Mesodermal cell (in vitro differentiated cells): ENCODE measurements around the gene MAP1LC3B2.
A peak's percentile ranks its signal among the peaks of the same experiment; 100 is the strongest.

Experiments
- H3K27ac ChIP-seq: 2 replicates; pipeline ENCODE4 v1.7.0; 2013; ENCODE audit warnings: mild to moderate bottlenecking, low read depth, low read length, moderate library complexity; ENCODE audit not compliant: severe bottlenecking
- H3K36me3 ChIP-seq: 2 replicates; pipeline ENCODE4 v1.7.1; 2013; ENCODE audit warnings: mild to moderate bottlenecking, low read length, moderate library complexity; ENCODE audit not compliant: control insufficient read depth, insufficient read depth
- H3K4me1 ChIP-seq: one replicate; pipeline ENCODE4 v1.7.1; 2013; ENCODE audit warnings: mild to moderate bottlenecking, low read length; ENCODE audit not compliant: insufficient read depth, control insufficient read depth, poor library complexity, severe bottlenecking
- H3K4me3 ChIP-seq: 2 replicates; pipeline ENCODE4 v1.7.0; 2013; ENCODE audit warnings: low read length, control low read depth, mild to moderate bottlenecking; ENCODE audit not compliant: insufficient read depth, poor library complexity, severe bottlenecking; ENCODE audit errors: extremely low read depth
- H3K9me3 ChIP-seq: 2 replicates; pipeline ENCODE4 v1.7.1; 2013; ENCODE audit warnings: mild to moderate bottlenecking, low read length, moderate library complexity; ENCODE audit not compliant: control insufficient read depth
- WGBS, 2 experiments: methylation state at CpG; one replicate each; pipeline ENCODE4 v1.1.5; 2013; ENCODE audit warnings: missing lambda C conversion rate in 2 of 2; ENCODE audit not compliant: insufficient coverage in 2 of 2; 5-methylcytosine and 5-hydroxymethylcytosine counted together

The MAP1LC3B2 gene

DNA sequence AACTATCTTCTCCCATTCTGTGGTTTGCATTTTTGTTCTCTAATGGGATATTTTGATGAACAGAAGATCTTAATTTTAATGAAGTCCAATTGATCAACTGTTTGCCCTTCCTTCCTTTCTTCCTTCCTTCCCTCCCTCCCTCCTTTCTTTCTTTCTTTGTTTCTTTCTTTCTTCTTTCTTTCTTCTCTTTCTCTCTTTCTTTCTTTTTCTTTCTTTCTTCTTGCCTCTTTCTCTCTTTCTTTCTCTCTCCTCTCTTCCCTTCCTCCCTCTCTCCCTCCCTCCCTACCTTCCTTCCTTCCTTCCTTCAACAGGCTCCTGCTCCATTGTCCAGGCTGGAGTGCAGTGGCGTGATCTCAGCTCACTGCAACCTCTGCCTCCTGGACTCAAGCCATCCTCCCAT, 18.9 kb downstream of the MAP1LC3B2 start:
- Histone ChIP-seq H3K4me3 (no peak overlapping the region), H3K9me3 (no peaks in the 10 kb centered on the region), H3K36me3 (no peaks in the 10 kb centered on the region), H3K4me1 (no peaks in the 10 kb centered on the region), H3K27ac (no peak overlapping the region)
- 100% methylated on average over 1 of the region's 1 CpG; no CpG with 5 or more reads in 1 of the 2 experiments for WGBS, 2 experiments

DNA sequence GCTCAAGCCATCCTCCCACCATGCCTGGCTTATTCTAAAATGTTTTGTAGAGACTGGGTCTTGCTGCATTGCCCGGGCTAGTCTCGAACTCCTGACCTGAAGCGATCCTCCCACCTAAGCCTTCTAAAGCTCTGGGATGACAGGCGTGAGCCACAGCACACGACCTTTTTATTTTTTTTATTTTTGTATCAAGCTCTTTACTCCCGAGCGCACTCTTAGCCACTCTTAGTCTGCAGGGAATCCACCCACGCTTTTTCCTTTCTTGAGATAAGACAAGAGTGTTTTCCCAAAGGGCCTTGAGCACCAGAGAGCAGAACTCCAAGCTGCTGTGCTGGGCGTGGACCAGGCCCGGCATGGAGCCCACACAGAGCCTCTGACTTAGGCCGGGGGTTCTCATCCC, 23.4 kb downstream of the MAP1LC3B2 start:
- WGBS, 2 experiments = 73 to 88% methylated on average over 11 of the region's 11 CpGs
- Histone ChIP-seq H3K9me3 (peaks cover 6% of the 10 kb centered on the region), H3K4me3 (no peak overlapping the region), H3K36me3 (no peaks in the 10 kb centered on the region), H3K4me1 (no peaks in the 10 kb centered on the region), H3K27ac (no peak overlapping the region)

DNA sequence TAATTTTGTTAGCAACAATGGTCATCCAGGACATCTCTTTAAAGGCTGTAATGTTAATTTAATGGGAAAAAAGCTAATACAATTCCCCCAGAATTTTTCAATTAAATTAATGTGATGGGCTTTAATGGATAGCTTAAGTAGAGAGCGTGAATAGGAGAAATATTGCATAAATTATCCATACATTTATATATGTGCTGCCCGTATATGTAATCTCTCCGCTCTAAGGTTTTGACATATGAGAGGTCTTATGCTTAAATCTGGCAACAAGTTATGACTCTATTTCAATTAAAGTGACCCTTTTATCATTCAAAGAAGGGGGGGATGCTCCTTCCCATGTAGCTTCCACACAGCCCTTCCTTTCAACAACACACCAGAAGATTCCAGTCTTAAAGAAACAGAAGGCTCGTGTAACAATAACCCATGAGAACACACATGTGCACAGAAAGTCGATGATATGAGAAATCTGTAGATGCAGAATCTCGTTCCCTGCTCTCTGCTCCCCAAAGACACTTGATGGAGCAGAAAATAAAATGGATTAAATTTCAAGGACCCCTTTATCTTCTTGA, 24.0 kb downstream of the MAP1LC3B2 start:
- Histone ChIP-seq H3K36me3 (no peaks in the 10 kb centered on the region), H3K4me3 (no peak overlapping the region), H3K9me3 (peaks cover 6% of the 10 kb centered on the region), H3K4me1 (no peaks in the 10 kb centered on the region), H3K27ac (no peak overlapping the region)
- WGBS, 2 experiments = 94% methylated on average over 2 of the region's 6 CpGs; no CpG with 5 or more reads in 1 of the 2 experiments

DNA sequence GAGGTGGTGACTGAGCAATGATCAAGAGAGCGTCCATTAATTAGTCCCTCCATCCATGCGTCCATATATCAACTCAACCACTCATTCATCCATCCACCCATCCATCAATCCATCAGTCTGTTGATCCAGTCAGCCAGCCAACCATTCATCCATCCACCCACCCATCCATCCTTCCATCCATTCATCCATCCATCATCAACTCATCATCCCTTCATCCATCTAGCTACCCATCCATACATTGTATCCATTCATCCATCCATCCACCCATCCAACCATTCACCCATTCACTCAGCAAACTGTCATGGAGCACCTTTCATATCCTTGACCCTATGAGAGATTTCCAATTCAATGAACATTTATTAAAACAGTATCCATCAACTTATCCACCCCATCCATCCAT, 28.1 kb downstream of the MAP1LC3B2 start:
- 83 to 91% methylated on average over 1 to 2 of the region's 2 CpGs for WGBS, 2 experiments
- Histone ChIP-seq H3K9me3 (peaks cover 6% of the 10 kb centered on the region), H3K27ac (no peak overlapping the region), H3K4me1 (peaks cover 5% of the 10 kb centered on the region), H3K36me3 (no peaks in the 10 kb centered on the region), H3K4me3 (no peak overlapping the region)

GRCh38 chr12:116588390-116589028, 29.3 kb downstream of the MAP1LC3B2 start:
- H3K4me1 ChIP-seq = peaks cover 7% of the 10 kb centered on the region
- H3K4me3 ChIP-seq = no peak overlapping the region
- peaks cover 6% of the 10 kb centered on the region for H3K9me3 ChIP-seq
- H3K27ac ChIP-seq = no peak overlapping the region
- no peaks in the 10 kb centered on the region for H3K36me3 ChIP-seq
- 94 to 97% methylated on average over 3 to 4 of the region's 5 CpGs for WGBS, 2 experiments

DNA sequence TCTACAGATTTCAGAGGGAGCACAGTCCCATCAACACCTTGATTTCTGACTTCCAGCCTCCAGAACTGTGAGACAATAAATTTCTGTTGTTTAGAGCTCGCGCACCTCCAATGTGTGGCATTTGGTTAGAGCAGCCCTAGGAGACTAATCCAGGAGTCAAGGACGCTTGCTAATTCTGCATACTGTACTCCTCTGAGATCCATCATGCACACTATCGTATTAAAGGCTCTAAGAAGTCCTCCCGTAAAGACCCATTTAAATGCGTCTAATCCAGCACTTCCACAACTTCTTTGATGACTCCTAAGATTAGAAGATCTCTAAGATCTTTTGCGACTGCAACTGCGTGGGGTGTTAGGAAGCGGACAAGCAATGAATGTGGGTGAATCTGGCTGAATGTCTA, 30.4 kb downstream of the MAP1LC3B2 start:
- peaks cover 7% of the 10 kb centered on the region for H3K4me1 ChIP-seq
- H3K27ac ChIP-seq = no peak overlapping the region
- H3K36me3 ChIP-seq = no peaks in the 10 kb centered on the region
- WGBS, 2 experiments = 94 to 98% methylated on average over 5 to 6 of the region's 9 CpGs
- peaks cover 4% of the 10 kb centered on the region for H3K9me3 ChIP-seq
- no peak overlapping the region for H3K4me3 ChIP-seq

- peaks cover 7% of the 10 kb centered on the region for H3K4me1 ChIP-seq
- H3K4me3 ChIP-seq = no peak overlapping the region
- H3K27ac ChIP-seq = no peak overlapping the region
- H3K36me3 ChIP-seq = no peaks in the 10 kb centered on the region
- WGBS, 2 experiments = 40% methylated on average over 1 of the region's 1 CpG; no CpG with 5 or more reads in 1 of the 2 experiments
- H3K9me3 ChIP-seq = no peaks in the 10 kb centered on the region
Observed at GRCh38 chr12:116590561-116590960, 31.4 kb downstream of the MAP1LC3B2 start.

- Histone ChIP-seq H3K27ac (peak overlapping the region; percentile 45), H3K4me3 (no peak overlapping the region), H3K4me1 (peaks cover 7% of the 10 kb centered on the region), H3K9me3 (no peaks in the 10 kb centered on the region), H3K36me3 (no peaks in the 10 kb centered on the region)
- WGBS, 2 experiments = 73 to 75% methylated on average over 10 of the region's 11 CpGs
Observed at GRCh38 chr12:116591855-116592637, 32.9 kb downstream of the MAP1LC3B2 start.

DNA sequence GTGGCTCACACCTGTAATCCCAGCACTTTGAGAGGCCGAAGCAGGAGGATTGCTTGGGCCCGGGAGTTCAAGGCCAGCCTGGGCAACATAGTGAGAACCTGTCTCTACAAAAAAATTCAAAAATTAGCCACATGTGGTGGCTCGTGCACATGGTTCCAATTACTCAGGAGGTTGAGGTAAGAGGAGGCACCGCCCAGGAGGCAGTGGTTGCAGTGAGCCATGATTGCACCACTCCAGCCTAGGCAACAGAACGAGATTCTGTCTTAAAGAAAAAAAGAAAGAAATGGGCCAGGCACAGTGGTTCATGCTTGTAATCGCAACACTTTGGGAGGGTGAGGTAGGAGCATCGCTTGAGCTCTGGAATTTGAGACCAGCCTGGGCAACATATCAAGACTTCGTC, 33.5 kb downstream of the MAP1LC3B2 start:
- Histone ChIP-seq H3K9me3 (no peaks in the 10 kb centered on the region), H3K4me1 (peaks cover 8% of the 10 kb centered on the region), H3K4me3 (no peak overlapping the region), H3K27ac (peak overlapping the region; percentile 45), H3K36me3 (no peaks in the 10 kb centered on the region)
- 84 to 95% methylated on average over 7 of the region's 8 CpGs for WGBS, 2 experiments

DNA sequence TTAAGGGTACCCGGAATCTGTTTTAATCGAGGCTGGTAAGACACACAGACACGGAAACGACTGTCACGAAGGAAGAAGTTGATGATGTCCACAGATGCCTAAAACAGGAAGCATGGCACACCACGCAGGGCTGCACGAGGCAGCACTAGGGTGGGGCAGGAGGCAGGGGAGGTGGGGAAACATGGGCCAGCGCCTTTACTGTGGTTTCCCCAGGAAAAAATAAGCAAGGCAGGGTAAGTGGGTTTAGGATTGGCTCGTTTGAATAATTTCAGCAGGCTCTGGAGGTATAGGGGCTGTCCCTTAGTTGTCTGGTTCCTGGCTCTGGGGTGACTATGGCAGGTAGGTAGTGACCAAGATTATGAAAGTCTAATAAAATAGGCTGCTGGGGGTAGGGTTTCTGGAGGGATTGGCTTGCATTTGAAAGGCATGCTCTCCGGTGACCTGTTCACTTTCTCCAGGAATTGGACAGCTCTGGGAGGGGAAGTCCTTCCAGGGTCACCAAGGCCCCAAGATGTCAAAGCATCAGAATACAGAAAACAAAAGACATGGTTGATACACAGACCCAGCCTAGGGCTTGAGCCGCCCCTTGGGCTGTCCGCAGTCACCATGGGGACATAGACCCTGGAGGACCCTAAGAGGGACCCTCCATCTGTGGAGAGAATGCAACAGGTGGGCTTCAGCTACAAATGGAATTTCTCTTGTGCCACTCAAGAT, 35.3 kb downstream of the MAP1LC3B2 start:
- Histone ChIP-seq H3K36me3 (no peaks in the 10 kb centered on the region), H3K4me1 (peaks cover 25% of the 10 kb centered on the region), H3K27ac (no peak overlapping the region), H3K9me3 (no peaks in the 10 kb centered on the region), H3K4me3 (no peak overlapping the region)
- 90 to 93% methylated on average over 12 of the region's 12 CpGs for WGBS, 2 experiments
